B cell (primary cell): ENCODE measurements around the gene IL36G. TPM values are rescaled to one million over a fixed set of nuclear protein-coding genes. Genes with fewer than 3 reads are reported as not detected.

Experiments used
- ATAC-seq: fragments of 200-7000 bp; cut with Tn5 transposase; one replicate; pipeline ENCODE4 v1.10.0; 2021; ENCODE audit warnings: low read depth, mild to moderate bottlenecking, moderate number of reproducible peaks, moderate library complexity
- CTCF ChIA-PET: fragments of 350-600 bp; sonication (Branson Sonifier 250); formaldehyde crosslinking; loops from one replicate; lab custom pipeline; 2021; ENCODE audit warnings: antibody characterized with exemption, inconsistent platforms; lab: Charles Lee
- POLR2A ChIA-PET: fragments of 350-600 bp; sonication (Branson Sonifier 250); formaldehyde crosslinking; loops from one replicate; lab custom pipeline; 2021; ENCODE audit warnings: antibody characterized with exemption; lab: Charles Lee
- DNase-seq: peaks from one replicate; pipeline ENCODE4 v3.0.0; 2013
- H2AFZ ChIP-seq: 2 replicates; pipeline ENCODE4 v1.6.1; 2012; ENCODE audit warnings: mild to moderate bottlenecking, low read depth, low read length; ENCODE audit not compliant: insufficient read depth, poor library complexity, severe bottlenecking
- H3K27ac ChIP-seq, 2 donors: 1 replicate in 1 of 2; 2 replicates in 1 of 2; pipeline ENCODE4 v1.5.1; 2012 to 2013; ENCODE audit warnings: low read length in 2 of 2, mild to moderate bottlenecking in 2 of 2, moderate library complexity in 1 of 2
- H3K27me3 ChIP-seq, 4 experiments: fragments of 200-600 bp in 1 of 4; sonication (generic) in 1 of 4; replicated peaks in 1 of 4; 1 replicate in 2 of 4; 2 replicates in 2 of 4; pipeline versions ENCODE4 v1.6.1 to v1.7.0; 2013 to 2016; ENCODE audit warnings: low read length in 3 of 4, mild to moderate bottlenecking in 2 of 4, mixed read lengths in 1 of 4, moderate library complexity in 1 of 4; ENCODE audit not compliant: insufficient read depth in 4 of 4, control insufficient read depth in 3 of 4; ENCODE audit errors: control extremely low read depth in 1 of 4
- H3K36me3 ChIP-seq, 2 experiments: replicated peaks in 1 of 2; 1 replicate in 1 of 2; 2 replicates in 1 of 2; pipeline versions ENCODE4 v1.6.1 to v1.7.1; 2013; ENCODE audit warnings: low read length in 1 of 2; ENCODE audit not compliant: insufficient read depth in 2 of 2, control insufficient read depth in 1 of 2; ENCODE audit errors: control extremely low read depth in 1 of 2, extremely low read depth in 1 of 2
- H3K4me1 ChIP-seq, 2 donors: fragments of 200-600 bp in 1 of 2; sonication (generic) in 1 of 2; 1 replicate in 1 of 2; 2 replicates in 1 of 2; pipeline versions ENCODE4 v1.5.1 to v1.6.1; 2013 to 2017; ENCODE audit warnings: low read length in 2 of 2; ENCODE audit not compliant: control insufficient read depth in 2 of 2, insufficient read depth in 2 of 2
- H3K4me2 ChIP-seq: replicated peaks from 2 replicates; pipeline ENCODE3; 2012; ENCODE audit warnings: mild to moderate bottlenecking, low read depth, low read length; ENCODE audit not compliant: poor library complexity, severe bottlenecking
- H3K4me3 ChIP-seq, 5 experiments: fragments of 200-600 bp in 1 of 5; sonication (generic) in 1 of 5; 1 replicate in 3 of 5; 2 replicates in 2 of 5; pipeline versions ENCODE4 v1.5.1 to v1.7.0; 2011 to 2016; ENCODE audit warnings: low read length in 4 of 5, mild to moderate bottlenecking in 4 of 5, low read depth in 2 of 5, control low read depth in 1 of 5, moderate library complexity in 1 of 5; ENCODE audit not compliant: insufficient read depth in 1 of 5; ENCODE audit errors: control extremely low read depth in 1 of 5, extremely low read depth in 1 of 5
- H3K79me2 ChIP-seq: fragments of 200-600 bp; sonication (generic); one replicate; pipeline ENCODE4 v1.6.0; 2016; ENCODE audit warnings: low read length; ENCODE audit not compliant: control insufficient read depth, insufficient read depth
- H3K9ac ChIP-seq: fragments of 200-600 bp; sonication (generic); 2 replicates; pipeline ENCODE4 v1.6.1; 2017; ENCODE audit warnings: mild to moderate bottlenecking, low read length, moderate library complexity
- H3K9me3 ChIP-seq, 3 donors: one replicate each; pipeline versions ENCODE4 v1.6.1 to v1.7.1; 2013; ENCODE audit warnings: low read length in 2 of 3; ENCODE audit not compliant: control insufficient read depth in 2 of 3, insufficient read depth in 1 of 3; ENCODE audit errors: control extremely low read depth in 1 of 3
- H4K20me1 ChIP-seq: 2 replicates; pipeline ENCODE4 v1.6.0; 2012; ENCODE audit warnings: mild to moderate bottlenecking, low read length; ENCODE audit not compliant: insufficient read depth, control insufficient read depth, poor library complexity, severe bottlenecking
- H3K27ac Mint-ChIP-seq: one replicate; pipeline ENCODE4 v1.8.0; 2021; ENCODE audit warnings: mixed read lengths
- H3K27me3 Mint-ChIP-seq: one replicate; pipeline ENCODE4 v1.8.0; 2021; ENCODE audit warnings: mixed read lengths
- H3K4me1 Mint-ChIP-seq: one replicate; pipeline ENCODE4 v1.8.0; 2021; ENCODE audit warnings: mixed read lengths
- H3K4me3 Mint-ChIP-seq: one replicate; pipeline ENCODE4 v1.8.0; 2021; ENCODE audit warnings: mixed read lengths
- H3K9me3 Mint-ChIP-seq: one replicate; pipeline ENCODE4 v1.8.0; 2022; ENCODE audit warnings: mixed read lengths; ENCODE audit not compliant: insufficient read depth
- CTCF ChIP-seq: fragments of 200-600 bp; IDR thresholded peaks from one replicate; pipeline ENCODE4 v1.8.0; 2022; ENCODE audit warnings: antibody characterized with exemption, mild to moderate bottlenecking
- EZH2 ChIP-seq: IDR thresholded peaks from 2 replicates; pipeline ENCODE4 v1.6.1; 2012; ENCODE audit warnings: borderline replicate concordance, low read depth, mild to moderate bottlenecking, moderate library complexity, low read length; ENCODE audit not compliant: insufficient read depth, poor library complexity, severe bottlenecking
- WGBS: methylation state at CpG from one replicate; pipeline ENCODE4 v1.1.5; 2013; ENCODE audit warnings: missing lambda C conversion rate; ENCODE audit not compliant: insufficient coverage; 5-methylcytosine and 5-hydroxymethylcytosine counted together
- intact Hi-C: fragments of 100-400 bp; cut with micrococcal nuclease; formaldehyde crosslinking; loops from one replicate; pipeline ENCODE4 v1.10.0; 2022
- polyA plus RNA-seq: library from polyadenylated mRNA; depleted of rRNA; stranded (reverse); fragments of >200 nt; gene quantifications from 2 replicates; pipeline ENCODE4 v1.2.3, GENCODE V29; 2012
- total RNA-seq, 2 donors: library from RNA; stranded (reverse); fragments of 120-200 nt in 1 of 2; gene quantifications; 1 replicate in 1 of 2; 2 replicates in 1 of 2; pipeline versions ENCODE4 v1.2.3 to v1.2.4, GENCODE V29; 2013 to 2022

Gene IL36G
- total and polyA plus RNA-seq, 2 donors (not counting 1 experiment from before 2014, with no cell fraction given): not detected

DNA sequence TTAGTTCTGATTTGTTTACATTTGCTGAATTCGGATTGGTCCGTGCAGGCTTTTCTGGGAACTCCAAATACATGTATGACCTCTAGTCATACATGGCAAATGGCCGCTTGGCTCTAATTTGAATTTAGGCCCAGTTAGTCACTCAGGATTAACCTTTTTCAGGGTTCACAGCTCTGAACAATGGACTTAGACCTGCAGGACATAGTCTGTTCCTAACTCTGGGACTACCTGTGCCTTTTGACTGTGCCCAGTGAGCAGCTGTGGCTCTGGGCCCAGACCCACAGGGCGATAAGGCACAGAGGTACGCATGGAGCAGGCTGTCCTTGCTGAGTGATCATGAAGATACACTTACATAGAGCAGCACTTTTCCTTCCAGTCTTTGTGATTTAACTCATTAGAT, 38.4 kb upstream of the IL36G start:
- TF ChIP-seq CTCF (no peak), EZH2 (no peak)
- no peak overlapping the region for H3K9ac ChIP-seq
- H3K4me3 Mint-ChIP-seq: no peak overlapping the region
- H3K4me1 Mint-ChIP-seq: no peaks in the 10 kb centered on the region
- H3K4me2 ChIP-seq: no peak overlapping the region
- intact Hi-C loops: no loop called here
- 94% methylated on average over 5 of the region's 5 CpGs for WGBS
- H3K4me3 ChIP-seq: no peak overlapping the region
- H3K4me1 ChIP-seq: no peaks in the 10 kb centered on the region
- ATAC-seq (no peak), DNase-seq (no peak)
- H3K9me3 ChIP-seq: no peaks in the 10 kb centered on the region
- H3K27me3 ChIP-seq: peaks cover 0 to 5% (median 0%) of the 10 kb centered on the region in 4 experiments
- H3K9me3 Mint-ChIP-seq: no peaks in the 10 kb centered on the region
- H4K20me1 ChIP-seq: no peaks in the 10 kb centered on the region
- CTCF ChIA-PET: interaction anchor here (4.6 kb wide), 1 partner anchor 190 kb away, joined by 31 read pairs; no protein-coding TSS in a partner anchor
- H3K27ac ChIP-seq: no peak overlapping the region
- no peaks in the 10 kb centered on the region for H3K79me2 ChIP-seq
- no peaks in the 10 kb centered on the region for H3K36me3 ChIP-seq
- POLR2A ChIA-PET: no interaction called here
- H3K27me3 Mint-ChIP-seq: peaks cover 9% of the 10 kb centered on the region
- H2AFZ ChIP-seq: no peak overlapping the region
- no peak overlapping the region for H3K27ac Mint-ChIP-seq

DNA sequence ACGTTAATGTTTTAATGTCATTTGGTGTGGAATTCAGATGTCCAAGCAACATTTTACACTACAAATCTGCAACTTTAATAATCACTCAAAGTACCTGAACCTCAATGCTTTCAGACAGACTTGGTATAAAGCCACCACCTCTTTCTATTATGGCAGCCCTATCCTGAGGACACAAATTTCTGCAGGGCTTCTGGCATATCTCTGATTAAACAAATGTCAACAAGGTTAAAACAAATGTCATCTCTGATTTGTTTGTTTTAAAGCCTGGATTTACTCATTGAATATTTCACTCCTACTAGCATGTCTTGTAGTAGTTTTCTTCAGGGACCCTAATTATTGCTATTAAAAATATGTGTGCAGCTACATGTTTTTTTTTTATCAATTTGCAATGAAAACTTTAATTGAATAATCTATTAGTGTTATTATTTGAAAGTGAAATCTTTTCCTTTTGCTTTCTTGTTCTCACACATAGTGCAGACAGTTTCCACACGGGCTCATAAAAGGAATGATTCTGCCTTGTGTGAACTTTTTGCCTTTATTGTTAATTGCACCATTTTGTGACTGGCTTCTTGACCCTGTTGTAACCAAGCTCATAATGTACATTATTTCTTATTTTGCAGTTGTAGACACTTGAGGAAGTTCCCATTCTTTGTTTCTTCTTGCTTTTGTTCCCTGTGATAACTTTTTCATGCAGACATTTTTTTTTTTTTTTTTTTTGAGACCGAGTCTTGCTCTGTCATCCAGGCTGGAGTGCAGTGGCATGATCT, 36.8 kb upstream of the IL36G start:
- TF ChIP-seq CTCF (no peak), EZH2 (no peak)
- CTCF ChIA-PET: interaction anchor here (0.7 to 4.6 kb wide), 13 partner anchors 9 to 312 kb away, joined by 3 to 31 read pairs (median 4); no protein-coding TSS in a partner anchor
- no peaks in the 10 kb centered on the region for H4K20me1 ChIP-seq
- WGBS: no CpG with 5 or more reads among the region's 3 CpGs
- H3K36me3 ChIP-seq: no peaks in the 10 kb centered on the region
- H3K79me2 ChIP-seq: no peaks in the 10 kb centered on the region
- Mint-ChIP-seq H3K9me3 (no peaks in the 10 kb centered on the region), H3K27me3 (peaks cover 9% of the 10 kb centered on the region), H3K4me1 (no peaks in the 10 kb centered on the region), H3K27ac (no peak overlapping the region), H3K4me3 (no peak overlapping the region)
- H3K9me3 ChIP-seq: peaks cover 0 to 7% (median 3%) of the 10 kb centered on the region in 3 donors
- ATAC-seq (no peak), DNase-seq (no peak)
- intact Hi-C loops: no loop called here
- H3K4me2 ChIP-seq: no peak overlapping the region
- H3K9ac ChIP-seq: no peak overlapping the region
- no peak overlapping the region for H3K4me3 ChIP-seq
- no peak overlapping the region for H3K27ac ChIP-seq
- no peak overlapping the region for H2AFZ ChIP-seq
- POLR2A ChIA-PET: no interaction called here
- peaks cover 0 to 5% (median 2%) of the 10 kb centered on the region in 4 experiments for H3K27me3 ChIP-seq
- no peaks in the 10 kb centered on the region for H3K4me1 ChIP-seq
